Stimulated activated CD4-positive, alpha-beta T cell treated with anti-CD3 and anti-CD28 coated beads, TNF-alpha, amount 100 ng/mL, for 4 hours (primary cell): ENCODE data around the gene CELF4.

ENCODE experiments used
- DNase-seq, 3 experiments: peaks; one replicate each; pipeline ENCODE4 v3.0.0-alpha.2; 2020; ENCODE audit warnings: low read depth in 3 of 3

Gene CELF4

DNA sequence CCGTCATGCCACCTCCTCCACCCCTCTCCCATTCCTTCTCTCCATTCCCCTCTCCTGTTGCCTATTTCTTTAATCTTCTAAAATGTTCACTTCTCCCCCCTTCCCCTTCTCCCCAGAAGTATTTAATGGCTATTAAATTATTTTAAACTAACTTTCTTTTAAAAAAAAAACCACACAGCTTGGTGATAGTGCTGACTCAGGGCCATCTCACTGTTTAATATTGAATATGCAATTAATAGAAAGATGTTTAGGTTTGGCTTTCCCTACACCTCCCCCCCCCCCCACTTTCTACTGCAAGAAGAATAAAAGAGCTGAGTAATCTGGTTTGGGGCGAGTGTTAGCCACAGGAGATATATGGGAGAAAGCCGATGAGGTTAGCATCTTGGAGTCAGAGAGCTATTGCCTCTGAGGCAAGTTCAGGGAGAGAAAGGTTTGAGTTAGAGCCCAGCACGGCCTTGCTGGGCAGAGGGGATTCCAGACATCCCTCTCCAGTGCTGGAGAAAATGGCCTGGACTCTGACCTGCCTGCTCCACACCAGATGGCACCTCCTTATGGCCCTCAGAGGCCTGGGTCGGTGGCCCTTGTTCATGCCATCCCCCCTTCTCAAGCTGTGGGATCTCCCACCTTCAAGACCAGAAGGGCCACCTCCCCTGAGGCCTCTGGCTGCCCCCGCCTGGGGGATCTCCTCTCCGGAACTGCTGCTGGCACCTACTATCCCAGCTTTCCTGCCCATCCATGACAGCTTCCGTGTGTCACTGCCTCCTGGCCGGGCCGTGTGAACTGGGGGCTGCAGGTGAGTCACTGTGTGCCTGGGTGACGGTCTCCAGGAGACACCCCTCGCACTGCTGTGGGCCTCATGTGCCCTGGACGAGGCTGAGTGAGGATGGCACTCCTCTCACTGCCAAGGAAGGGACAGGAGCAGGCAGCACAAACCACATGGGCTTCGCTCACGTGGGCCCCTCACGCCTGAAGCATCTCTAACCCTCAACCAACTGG, 246.9 kb downstream of the CELF4 start:
- DNase-seq = no peak

DNA sequence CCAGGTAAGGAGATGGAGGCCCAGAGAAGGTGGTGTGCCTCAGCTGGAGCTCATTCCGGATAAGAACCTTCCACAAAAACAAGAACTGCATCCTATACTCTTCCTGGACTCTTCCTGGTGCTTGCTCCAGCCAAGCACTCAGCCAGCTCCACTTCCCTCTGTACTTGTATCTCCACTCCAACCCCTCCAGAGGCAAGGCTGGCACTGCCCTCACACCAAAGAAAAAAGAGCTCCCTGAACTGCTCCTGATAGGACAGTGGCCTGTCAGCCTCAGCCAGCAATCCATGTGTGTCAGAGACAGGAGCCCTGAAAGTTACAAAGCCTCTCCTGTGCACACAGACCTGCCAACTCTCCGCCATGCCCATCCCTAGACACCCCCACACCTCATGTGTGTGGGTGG, 248.1 kb downstream of the CELF4 start:
- DNase-seq = no peak

DNA sequence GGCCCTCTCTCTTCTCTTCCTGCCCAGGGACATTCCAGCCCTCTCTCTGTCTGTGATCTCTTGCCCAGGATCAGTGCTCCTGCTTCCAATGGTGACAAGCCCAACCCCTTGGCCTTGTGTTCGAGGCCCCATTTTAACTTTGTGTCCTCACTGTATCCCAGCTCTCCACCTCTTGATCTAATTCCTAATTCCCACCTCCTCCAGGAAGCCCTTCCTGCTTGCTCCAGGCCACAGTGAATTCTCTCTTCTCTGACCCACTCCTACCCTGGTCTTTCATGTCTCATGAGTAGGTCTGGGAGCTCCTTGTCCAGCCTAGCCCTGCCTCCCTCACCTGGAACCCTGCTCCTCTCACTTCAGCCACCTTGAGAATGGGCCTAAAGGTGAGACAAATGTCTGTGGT, 249.1 kb downstream of the CELF4 start:
- DNase-seq = no peak

DNA sequence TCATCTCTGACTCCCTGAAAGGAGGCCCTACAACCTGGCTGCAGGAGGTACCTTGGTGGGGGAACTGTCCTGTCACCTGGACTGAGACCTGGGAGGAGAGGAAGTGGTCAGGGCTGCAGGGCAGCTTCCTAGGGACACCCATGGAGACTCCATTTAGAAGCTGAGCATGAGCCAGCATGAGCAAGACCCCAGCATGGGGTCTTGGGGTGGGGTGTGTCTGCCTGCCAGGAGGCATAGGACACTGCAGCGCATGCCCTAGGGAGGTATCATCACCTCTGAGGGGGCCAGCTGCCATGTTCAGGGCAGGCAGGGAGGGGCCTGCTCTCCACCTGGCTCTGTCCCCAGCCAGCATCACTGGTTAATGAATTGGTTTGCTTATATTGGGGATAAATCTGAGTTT, 249.7 kb downstream of the CELF4 start:
- no peak for DNase-seq

DNA sequence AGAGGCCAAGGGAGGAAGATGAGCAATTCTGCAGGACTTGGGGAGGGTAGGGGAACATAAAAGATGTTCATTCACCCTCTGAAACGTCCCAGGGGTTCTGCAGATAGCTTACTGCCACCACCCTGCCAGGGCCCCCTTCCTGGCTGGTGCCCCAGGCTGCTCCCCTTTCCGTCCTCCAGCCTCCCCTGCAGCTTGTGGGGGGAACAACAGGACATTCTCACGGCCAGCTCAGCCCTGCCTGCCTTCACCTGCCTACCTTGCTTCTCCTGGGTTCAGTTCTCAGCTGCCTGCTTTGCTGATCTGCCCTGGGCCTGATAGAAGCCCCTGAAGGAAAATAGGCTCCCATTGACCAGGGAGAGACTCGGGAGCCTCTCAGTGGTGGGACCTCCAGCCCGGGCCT, 251.1 kb downstream of the CELF4 start:
- DNase-seq = no peak

GRCh38 chr18:37313624-37314023, 252.0 kb downstream of the CELF4 start:
- no peak for DNase-seq

GRCh38 chr18:37309861-37310260, 255.7 kb downstream of the CELF4 start:
- no peak for DNase-seq

GRCh38 chr18:37309059-37309458, 256.5 kb downstream of the CELF4 start:
- DNase-seq = no peak

DNA sequence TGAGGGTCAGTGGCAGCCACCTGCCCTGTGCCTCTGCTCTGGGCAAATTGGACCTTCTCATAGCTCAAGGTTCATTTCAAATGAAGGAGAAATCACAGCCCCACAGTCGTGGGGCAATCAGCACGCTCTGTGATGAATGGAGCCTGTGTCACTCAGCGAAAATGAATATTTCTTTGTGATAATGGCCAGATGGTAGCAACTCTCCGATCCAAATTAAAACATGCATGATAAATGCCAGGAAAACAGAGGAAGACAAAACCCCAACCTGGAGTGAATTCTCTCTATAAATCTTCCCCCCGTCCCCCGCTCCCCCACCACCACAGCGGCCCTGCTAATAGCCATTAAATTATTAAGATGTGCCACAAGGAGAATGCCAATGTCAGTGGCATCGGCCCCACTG, 258.4 kb downstream of the CELF4 start:
- no peak for DNase-seq

- no peak for DNase-seq
Measured at GRCh38 chr18:37306432-37306831, 259.2 kb downstream of the CELF4 start.

GRCh38 chr18:37305066-37305465, 260.5 kb downstream of the CELF4 start:
- no peak for DNase-seq

GRCh38 chr18:37304012-37304680, 261.5 kb downstream of the CELF4 start:
- no peak for DNase-seq

GRCh38 chr18:37303009-37303408, 262.6 kb downstream of the CELF4 start:
- no peak for DNase-seq

DNA sequence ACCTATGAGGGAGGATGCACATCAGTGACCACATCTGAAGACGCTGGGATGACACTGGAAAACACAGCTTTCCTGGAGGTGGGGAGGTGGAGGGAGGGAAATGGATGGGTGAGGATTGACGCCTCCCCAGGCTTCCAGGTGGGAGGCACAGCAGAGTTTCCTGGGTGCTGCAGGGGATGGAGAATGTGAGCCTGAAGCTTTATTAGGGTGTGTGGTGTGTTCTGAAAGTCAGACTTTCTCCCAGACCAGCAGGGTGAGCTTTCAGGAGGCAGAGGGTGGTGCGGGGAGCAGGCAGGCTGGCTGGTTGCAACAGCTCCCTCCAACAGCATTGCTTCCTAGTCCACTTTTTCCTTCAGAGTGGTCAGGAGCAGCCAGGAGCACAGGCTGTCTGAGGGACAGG, 263.1 kb downstream of the CELF4 start:
- DNase-seq = no peak

DNA sequence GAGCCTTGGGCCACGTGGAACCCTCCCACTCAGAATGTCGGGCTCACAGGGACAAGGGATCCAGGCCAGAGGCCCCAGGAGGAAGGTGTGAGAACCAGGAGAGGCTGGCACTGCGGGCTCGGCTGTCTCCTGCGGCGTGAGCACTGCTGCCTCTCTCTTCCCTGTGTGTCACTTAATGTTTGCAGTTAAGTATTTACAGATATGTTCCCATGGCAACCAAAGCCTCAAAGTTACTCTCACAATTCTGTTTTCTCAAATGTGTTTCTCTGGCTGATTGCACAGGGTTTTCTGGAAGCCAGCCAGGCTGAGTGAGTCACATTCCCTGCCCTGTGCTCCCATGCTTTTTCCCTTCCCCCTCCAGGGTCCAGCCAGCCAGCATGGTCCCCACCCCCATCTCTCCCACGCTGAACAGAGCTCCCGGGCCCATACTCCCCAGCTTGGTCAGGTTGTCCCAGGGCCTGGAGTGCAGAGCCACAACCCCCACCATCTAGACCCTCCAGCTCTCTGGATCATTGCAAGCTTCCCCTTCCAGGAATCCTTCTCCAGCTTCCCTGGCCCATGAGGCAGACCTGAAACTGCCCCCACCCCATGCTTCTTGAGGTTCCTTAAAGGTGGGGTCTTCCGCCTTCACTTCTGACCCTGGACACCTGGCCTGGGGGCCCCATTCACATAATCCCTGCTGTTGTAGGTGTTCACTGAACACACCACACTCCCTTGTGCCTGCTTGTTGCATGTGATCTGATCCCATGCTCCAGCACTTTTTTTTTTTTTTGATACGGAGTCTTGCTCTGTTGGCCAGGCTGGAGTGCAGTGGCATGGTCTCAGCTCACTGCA, 265.9 kb downstream of the CELF4 start:
- DNase-seq = no peak

DNA sequence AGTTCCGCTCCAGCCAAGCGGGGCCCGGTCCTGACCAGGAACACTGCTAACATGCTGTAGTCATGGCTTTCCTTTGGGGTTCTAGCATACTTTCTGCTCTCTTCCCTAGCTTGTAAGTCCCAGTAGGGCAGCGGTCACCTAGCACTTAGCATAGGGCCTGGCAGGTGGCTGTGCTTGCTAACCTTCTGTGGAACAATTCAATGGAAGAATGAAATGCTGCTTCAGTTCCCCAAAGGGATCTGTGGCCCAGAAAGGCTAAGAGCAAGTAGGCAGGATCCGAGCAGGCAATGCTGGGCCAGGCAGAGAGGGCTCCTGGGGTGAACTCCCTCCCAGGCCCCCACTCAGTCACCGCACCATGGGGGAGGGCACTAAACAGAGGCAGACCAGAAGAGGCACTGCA, 266.8 kb downstream of the CELF4 start:
- DNase-seq = no peak

DNA sequence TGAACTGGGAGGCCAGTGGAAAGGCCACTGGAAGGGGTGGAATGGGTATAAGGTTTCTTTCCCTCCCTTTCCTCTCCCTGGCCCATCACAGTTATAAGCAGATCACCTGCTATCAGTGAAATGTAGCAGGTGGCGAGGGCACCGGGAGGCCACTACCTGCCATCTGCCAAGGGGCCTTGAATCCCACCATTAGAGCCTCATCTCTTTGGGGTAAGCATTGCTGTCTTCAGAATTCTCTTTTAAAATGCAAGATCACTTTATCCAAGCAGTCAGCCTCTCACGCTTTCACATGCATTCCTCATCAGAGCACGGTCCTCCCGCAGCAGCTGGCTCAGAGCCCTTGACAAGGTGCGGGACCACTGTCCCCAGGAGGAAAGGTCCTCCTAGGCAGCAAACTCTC, 268.5 kb downstream of the CELF4 start:
- DNase-seq = no peak

DNA sequence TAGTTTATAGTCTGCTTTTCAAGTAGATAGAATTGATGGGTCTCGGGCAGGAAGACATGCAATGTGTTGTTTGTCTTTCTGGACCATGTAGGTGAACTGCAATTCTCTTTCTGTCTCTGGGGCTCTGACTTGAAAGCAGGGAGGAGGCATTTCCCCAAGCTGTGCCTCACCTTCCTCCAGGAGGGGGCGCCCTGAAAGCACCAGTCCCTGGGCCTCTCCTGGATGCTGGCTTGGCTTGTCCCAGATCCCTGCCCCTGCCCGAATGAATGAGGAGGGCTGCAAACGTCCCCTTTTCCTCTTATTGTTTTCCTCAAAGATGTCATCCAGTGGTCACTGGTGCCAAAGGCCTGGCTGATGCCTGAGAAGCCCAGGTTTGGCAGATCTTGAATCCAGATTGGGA, 270.6 kb downstream of the CELF4 start:
- DNase-seq = no peak

DNA sequence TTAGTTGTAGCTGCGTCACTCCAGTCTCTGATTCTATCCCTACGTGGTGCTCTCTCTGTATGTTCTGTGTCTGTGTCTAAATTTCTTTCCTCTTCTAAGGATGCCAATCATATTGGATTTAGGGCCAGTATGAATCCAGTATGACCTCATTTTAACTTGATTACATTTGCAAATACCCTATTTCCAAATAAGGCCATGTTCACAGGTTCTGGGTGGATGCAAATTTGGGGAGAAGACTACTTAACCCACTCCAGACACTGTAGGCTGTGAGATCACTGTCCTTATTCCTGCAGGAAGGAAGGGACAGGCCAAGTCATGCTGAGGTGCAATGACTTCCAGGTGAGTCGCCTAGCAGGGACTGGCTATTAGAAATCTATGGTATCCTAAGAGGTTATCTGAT, 272.2 kb downstream of the CELF4 start:
- DNase-seq = no peak

- DNase-seq = no peak
Measured at GRCh38 chr18:37289423-37289822, 276.2 kb downstream of the CELF4 start.

DNA sequence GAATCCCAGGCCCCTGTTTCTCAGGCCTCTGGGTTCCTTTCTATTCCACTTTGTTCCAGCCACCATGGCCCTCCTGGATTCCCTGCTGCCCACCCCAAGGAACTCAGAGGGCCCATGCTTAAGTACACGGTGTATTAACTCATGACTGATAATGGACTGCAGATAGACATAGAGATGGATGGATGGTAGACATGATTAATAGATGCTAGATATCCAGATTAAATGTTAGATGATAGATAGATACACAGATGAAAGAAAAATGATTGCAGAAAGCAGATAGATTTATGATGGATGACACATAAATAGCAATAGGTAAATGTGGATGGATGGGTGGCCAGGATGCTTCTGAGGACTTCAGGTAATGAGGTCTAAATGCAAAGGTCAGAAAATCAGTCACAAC, 278.0 kb downstream of the CELF4 start:
- no peak for DNase-seq

DNA sequence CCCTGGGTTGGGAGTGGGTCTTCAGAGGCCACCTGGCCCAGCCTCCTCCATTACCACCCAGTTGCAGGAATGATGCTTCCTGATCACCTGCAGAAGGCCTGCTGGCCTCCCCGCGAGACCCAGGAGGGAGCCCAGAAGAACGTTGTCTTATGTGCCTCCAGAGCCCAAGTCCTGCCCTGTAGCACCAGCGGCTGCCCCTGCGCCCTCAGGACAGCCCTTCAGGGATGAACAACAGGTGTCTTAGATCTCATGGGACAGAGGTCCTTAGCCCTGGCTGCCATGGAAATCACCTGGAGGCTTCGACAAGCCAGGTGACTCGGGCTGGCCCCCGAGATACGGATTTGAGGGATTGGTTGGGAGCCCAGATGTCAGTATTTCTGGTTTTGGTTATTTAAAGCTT, 278.8 kb downstream of the CELF4 start:
- no peak for DNase-seq
